GM20431 (cell line): ENCODE measurements around the gene PI4KA.

ENCODE experiments used
- in situ Hi-C: fragments of 300-500 bp; cut with MseI, MboI; formaldehyde crosslinking; loops from one replicate; pipeline ENCODE4 v1.15.0; 2020; ENCODE audit warnings: low sequenced_read_pairs; ENCODE audit not compliant: unreplicated experiment

PI4KA gene

DNA sequence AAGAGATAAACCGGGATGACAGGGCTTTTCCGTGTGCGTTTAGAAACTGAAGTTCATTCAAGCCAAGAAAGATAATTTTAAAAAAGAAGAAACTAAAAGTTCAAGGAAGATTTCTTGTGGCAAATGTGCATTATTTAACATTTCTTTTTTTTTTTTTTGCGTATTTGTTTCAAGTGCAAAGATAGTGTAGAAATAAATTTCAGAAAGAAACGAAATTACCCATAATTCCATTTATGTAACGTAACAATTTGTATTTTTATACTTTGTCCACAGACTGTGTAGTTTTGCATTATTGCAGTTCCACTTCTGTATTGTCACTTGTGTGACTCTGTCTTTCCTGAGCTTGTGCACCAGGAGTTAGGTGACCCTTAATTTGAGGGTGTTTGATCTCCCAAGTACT is 24.2 kb upstream of the PI4KA start:
- in situ Hi-C loops, result no loop called here

DNA sequence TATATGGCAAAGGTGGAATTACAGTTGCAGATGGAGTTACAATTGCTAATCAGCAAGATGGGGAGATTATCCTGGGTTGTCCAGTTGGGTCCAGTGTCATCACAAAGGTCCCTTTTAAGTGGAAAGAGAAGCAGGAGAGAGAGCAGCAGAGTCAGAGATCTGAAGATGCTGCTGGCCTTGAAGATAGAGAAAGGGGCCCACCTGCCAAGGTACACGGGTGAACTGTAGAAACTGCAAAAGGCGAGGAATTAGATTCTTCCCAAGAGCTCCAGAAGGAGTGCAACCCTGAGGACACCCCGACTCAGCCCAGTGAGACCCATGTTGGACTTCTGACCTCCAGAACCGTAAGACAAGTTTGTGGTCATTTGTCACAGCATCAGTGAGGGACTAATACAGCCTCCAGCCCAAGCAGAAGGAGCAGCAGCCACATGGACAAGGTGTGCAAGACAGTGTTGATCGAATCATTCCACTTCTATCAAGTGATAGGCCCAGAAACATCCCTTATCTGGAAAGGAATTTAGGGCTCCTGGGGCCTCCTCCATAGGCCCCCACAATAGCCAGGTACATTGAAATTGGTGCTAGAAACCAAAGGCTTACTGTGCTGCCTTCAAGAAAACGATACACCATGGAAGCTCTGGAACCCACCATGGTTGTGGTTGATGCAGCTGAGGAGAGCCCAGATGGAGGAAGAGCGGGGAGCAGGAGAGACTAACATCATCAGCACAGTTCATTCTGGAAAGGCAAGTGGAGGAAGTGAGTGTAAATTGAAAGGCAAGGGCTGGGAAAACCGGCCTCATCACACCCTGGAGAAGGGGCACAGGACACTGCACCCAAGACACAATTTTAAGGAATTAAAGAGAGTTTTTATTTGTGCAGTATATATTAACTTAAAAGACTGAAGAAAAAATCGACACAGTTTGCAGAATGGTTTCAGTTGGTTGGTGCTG is 23.5 kb upstream of the PI4KA start:
- in situ Hi-C loops, result no loop called here

DNA sequence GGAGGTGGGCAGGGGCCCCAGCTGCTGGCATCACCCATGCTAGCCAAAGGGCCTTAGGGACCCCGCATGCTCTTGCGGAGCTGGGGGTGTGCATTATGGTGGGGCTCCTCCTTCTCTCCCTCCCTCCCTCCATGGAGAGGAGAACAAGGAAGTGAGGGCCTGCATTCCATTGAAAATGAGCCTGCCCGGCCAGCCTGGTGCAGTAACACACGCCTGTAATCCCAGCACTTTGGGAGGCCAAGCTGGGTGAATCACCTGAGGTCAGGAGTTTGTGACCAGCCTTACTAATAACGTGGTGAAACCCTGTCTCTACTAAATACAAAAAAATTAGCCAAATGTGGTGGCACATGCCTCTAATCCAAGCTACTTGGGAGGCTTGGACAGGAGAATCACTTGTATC is 22.6 kb upstream of the PI4KA start:
- in situ Hi-C loops, result no loop called here

DNA sequence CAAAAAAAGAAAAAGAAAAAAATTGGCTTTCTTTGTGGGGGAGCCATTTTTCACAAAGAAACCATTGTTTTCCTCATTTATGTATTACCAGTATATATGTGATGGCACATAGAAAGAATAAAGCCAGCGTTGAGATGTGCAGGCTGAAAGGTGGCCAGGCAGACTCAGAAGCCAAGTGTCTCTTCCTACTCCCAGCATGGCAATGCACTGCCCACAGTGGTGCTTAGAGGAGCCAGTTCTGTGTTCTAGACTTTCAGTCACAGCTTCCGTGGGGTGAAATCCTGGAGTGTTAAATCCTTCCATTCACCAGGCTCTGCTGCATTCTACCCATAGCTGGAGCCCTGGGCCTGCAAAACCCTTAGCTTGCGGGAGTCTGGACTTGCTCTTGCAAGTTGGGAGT is 19.1 kb upstream of the PI4KA start:
- in situ Hi-C loops, result no loop called here

DNA sequence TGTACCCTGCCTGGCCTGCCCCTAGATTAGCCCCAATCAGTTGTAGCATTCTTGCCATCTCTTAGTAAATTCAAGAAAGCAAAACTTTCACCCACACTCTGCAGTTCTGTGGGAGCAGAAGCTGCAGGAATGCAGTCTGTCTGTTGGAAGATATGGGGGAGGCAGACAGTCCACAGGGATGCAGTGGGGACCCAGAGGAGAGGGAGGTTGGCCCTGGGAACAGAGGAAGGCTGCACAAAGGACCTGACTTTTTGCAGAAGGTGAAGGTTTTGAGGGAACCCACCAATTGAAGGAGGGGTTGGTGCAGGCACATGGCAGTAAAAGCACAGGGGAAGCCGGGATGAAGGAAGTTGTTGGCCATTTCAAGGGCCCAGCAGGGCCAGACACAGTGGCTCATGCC is 16.7 kb upstream of the PI4KA start:
- in situ Hi-C loops, result no loop called here

DNA sequence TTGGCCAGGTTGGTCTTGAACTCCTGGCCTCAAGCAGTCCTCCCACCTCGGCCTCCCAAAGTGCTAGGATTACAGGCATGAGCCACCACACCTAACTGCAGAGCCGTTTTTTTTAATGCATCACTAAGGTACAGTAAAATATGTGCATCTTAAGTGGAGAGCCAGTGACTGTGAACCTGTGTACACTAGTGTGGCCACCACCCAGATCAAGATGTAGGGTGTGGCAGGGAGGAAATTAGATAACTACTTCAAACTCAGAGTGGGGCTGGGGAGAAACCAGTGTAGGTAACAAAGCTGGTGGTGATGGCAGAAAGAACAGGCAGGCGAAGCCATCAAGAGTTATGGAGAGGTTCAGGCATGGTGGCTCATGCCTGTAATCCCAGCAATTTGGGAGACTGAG is 14.6 kb upstream of the PI4KA start:
- in situ Hi-C loops, result no loop called here

DNA sequence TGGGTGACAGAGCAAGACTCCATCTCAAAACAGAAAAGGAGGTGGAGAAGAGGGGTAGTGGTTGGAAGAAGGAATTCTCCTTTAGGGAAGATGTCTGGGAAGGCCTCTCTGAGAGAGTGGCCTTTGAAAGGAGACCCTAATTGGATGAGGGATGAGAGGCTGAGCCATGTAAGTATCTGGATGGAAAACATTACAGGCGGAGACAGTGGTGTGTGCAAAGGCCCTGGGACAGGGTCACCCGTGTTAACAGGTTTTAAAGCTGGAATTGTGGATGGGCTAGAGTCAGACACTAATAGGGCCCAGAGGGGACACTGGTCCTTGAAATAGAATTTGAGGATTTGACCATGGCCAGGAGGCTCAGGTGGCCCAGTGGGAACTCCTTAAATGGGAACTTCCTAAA is 10.6 kb upstream of the PI4KA start:
- in situ Hi-C loops, result no loop called here

DNA sequence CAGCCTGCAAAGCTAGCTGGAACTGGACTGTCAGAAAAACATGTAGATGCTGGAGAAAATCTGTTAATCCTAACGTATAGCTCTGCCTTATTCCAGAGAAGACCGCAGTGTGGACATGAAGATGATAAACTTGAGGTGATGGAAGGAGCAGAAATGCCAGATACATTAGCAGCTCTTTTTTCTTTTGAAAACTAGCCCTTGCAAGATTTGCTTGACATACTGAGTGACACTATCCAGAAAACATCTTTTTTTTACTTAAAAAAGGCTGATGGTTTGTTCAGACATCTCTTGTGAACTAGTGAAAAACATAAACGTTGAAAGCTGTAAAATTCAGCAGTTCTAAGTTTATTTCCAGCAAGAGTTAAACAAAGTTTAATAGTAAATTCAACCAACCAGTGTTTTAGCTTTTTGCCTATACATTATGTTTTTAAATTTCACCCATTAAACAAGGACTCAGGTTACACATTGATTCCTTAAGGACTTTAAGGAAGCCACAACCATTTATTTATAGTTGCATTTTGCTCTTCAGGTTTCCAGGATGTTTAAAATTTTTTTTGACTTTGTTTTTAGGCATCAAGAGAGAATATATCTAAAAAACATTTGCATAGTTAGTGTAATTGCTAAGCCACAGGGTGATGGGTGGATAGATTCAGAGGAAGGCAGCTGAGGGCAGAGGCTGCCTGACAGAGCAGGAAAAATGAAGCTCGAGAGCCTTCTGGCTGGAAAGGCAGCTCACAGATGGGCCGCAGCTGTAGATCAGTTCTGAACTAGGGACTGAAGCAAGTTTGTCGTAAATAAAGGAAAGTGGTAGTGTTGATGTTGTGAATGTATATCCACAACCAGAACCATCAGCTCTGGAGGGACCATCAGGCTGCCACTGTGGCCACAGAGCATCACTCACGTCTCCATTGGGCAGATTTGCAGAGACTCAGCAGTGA is 9.7 kb upstream of the PI4KA start:
- in situ Hi-C loops, result no loop called here

DNA sequence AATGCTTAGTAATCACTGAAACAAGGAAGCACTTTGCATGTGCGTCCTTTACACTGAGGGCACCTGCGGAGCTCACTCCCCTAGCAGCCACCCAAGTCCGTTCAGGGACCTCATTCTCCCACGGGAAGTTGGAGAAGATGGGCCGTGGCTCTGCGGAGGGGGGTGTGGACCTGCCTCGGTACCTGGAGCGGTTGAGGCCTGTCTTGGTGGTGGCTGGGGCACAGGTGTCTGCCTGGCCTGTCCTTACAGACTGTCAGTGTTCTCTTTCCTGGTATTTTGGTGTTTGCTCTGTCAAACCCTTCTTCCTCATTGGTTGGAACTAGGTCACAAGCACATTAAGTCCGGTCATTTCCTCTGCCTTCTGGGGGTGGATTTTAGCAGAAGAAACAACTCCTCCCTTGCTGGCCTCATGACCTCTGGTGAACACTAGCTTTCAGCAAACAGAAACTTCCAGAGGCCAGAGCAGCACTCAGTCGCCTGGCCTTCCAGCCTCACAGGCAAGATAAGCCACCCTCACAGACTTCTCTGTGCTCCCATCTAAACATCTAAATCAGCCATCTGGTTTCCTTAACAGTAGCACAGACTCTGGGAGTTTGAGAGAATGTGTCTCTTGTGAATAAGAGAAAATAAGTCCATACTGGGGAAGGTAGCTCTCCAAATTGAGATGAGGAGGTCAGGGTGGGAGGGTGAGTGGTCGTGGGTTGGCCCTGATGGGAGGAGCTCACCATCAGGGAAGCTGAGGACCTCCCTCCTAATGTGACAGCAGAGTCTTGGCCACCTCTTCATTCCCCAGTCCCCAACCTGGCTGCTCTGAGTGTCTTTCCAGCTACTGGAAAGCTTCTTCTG is 8.8 kb upstream of the PI4KA start:
- in situ Hi-C loops, result no loop called here

DNA sequence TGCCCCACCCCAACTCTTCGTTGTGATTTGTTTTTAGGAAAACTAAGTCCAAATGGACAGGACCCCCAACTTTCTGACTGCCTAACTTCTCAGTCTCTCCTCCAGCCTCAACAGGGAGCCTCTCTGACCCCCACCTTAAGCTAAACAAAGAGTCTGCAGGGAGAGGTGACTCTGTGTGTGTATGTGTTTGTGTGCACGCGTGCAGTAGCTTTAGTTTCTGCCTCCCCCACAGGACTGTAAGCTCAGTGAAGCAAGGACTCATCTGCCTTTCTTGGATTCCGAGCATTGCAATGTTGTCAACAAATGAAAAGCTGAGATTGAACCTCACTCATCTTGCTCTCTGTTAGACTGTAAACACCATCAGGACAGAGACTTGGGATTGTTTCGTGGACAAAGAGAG is 8.1 kb upstream of the PI4KA start:
- in situ Hi-C loops, result no loop called here

DNA sequence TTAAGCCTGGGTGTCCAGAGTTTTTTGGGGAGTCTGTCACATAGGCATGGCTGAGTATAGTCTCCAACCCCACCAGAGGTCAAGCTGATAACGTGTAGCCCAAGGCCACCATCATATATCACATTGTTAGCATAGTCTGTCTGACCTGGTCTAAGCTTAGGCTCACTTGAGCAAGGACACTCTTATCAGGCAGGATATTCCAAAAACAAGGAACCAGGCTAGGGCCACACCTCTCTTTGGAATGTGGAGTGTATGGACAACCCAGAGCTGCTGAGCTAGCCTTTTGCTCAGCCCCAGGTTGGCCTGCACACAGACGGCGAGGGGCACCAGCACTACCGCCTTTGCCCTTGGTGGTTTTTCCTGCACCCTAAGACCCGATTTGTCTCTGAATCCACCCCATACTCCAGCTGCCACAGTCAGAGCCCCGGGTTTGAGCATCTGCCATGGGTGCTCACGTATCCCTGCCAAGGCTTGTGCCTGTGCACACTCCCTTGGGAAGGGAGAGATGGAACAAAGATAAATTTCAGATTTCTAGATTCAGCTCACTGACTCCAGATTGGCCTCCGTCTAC is 7.3 kb upstream of the PI4KA start:
- in situ Hi-C loops, result no loop called here

DNA sequence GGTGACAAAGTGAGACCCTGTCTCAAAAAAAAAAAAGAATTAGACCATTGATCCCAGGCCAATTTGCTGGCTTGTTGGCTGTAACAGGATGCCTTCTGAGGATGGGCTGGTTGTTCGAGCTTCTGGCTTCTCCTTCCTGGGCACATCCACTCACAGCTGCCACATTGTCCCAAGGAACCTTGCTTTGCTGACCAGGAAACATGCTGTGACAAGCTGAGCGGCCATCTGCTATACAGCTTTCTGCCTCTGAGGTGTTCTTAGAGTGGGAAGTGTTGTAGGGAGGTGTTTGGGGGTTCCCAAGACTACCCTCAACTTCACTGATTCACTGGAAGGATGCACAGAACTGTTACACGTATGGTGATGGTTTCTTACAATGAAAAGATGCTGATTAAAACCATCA is 6.7 kb upstream of the PI4KA start:
- in situ Hi-C loops, result no loop called here

DNA sequence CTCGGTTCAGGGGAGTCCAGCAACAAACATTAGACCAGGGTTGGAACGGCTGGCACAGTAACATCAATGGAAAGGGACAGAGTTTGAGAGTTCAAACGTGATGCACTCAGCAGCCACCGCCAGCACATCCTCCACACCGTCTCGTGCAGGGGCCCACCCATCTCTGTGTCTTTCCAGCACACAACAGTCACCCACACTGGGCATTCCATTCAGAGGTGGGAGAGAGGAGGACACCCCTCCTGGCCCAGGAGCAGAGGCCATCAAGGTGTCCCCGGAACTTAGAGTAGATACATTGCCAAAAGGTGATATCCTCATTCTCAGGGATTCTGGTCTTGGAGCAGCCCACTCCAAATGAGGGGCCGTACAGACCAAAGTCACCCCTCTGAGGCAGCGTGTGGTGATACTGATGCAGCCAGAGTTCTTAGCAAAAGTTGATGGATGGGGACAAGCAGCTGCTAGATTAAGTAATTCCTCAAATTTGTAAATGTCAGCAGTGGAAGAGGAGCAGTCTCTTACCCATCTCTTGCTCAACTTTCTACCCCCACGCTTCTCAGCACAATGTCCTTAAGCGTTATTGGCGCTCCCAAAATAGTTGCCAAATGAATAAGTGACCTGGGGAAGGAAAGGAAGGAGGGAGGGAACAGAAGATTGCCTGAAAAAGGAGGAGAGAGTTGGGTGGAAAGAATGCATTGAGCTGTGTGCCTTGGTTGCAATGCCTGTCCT is 5.7 kb upstream of the PI4KA start:
- in situ Hi-C loops, result no loop called here

DNA sequence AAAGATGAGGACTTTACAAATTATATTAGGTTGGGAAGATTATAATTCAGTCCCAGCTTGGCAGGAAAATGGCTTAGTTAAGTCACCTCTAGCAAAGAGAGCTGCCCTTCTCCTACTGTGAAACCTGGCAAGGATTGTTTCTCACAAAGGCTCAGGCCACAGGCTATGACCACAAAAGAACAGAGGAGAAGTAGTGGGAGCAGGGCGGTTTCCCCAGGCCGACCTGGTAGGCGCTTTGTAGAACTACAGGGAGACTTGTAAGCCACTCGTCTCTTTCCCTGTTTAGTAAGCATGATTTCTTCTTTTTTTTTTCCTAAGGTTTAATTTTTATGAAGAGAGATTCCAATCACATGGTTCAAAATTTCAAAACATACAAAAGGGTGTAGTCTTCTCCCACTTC is 4.8 kb upstream of the PI4KA start:
- in situ Hi-C loops, result no loop called here

DNA sequence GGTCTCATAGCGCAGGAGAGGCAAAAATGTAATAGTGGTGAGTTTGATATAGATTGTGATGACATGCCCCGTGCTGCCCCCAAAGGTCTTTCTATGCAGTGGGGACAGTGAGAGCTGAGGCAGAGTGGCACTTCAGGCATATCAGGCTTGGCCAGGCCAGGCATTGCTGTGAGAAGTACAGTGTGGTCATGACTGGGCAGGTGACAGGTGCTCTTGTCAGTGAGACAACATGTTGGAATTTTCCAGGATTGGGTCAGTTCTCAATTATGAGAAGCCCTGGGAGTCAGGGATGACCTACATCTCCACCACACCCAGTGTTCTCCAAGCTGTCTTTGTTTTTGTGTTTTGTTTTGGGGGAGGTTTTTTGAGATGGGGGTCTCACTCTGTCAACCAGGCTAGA is 3.9 kb upstream of the PI4KA start:
- in situ Hi-C loops, result no loop called here

DNA sequence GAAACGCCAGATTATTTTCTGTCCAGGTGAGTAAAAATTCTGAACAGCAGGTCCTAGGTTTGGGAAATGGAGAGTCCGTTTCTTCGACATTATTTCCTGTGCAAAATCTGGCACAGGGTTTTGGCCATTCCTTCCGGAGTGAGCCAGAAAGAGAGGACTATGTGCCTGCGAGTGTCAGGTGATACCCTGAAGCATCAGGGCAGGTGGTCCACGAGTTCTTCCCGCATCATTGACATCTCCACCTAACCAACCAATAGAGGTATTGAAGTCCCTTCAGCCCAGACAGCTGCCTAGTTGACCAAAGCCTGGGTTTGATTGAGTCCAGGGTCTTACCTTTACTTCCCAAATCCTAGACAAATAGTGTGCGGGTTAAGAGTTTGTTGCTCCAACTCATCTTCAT is 1.0 kb upstream of the PI4KA start:
- in situ Hi-C loops, result no loop called here

DNA sequence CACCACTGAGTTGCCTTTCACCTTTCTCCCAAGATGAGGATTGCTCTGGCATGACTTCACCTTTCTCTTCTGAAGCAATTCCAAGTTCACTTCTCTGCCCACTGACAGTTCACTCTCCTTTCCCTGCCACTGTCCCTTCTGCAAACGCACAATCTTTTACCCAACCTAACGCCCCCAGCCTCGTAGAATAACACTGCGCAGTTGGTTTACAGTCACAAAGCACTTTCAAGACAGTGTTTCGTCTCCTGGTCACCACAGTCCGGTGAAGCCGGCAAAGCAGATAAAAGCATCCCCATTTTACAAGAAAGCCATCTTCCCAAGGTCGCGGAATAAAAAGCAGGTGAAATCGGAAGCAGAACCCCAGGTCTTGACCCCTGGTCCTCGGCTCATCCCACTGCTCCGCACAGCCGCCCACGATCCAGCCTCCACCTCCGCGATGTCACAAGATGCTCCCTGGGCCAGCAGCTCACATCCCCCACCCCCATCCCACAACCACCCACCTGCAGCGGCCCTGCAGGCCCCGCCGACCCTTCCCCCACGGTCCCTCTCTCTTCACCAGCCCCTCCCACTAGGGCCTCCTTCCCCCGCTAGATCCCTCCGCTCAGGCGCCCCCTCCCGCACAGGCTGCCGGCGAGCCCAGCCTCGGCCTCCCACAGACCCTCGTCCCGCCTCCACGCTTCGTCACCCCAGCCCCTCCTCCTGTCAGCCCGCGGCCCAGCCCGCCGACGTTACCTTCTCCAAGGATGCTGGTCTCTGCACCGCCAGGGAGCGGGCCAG is 585 bp downstream of the PI4KA start:
- in situ Hi-C loops, result no loop called here

DNA sequence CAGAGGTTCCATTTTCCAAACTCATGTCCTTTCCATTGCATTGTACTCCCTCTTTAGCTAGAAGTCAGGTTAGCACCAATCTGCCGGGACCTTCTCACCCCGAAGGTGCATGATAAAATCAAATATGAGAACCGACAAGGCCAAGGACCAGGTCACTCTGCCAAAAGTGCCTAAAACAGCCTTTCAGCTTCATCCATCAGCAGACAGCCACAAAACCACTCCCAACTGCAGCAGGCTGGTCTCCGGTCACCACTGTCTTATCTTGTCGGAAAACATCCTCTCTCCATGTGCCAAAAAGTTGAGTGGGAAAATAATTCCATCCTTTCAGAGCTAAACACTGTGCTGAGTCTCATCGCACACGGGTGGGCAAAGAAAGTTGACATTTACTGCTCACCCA is 1.4 kb downstream of the PI4KA start:
- in situ Hi-C loops, result no loop called here

DNA sequence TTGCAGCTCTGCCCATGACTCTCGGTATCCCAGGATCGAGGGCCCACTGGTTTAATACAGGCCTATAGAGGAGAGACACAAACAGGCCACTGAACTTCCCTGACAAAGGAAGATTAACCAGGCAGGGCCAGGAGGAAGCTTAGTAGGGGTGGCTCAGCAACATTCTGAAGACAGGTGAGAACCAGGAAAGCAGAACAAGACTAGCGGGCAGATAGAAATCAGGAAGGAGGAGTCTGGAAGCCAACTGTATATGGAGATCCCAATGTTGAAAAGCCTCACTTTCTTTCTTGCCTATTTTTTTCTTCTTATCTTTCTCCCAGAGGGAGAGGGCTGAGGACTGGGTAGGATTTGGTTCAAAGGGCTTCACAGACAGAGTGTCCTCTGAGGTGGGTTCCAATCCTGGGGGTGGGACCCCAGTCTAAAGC is 5.4 kb downstream of the PI4KA start:
- in situ Hi-C loops, result no loop called here
